Muscle layer of duodenum (tissue), 2 donors: Measurements from ENCODE around the gene ZBTB11.
"Not testable (repeated sequence)": the region's sequence is repeated elsewhere in the genome, so short reads cannot be mapped to it uniquely, and the experiment has no call there.

Experiments used
- H3K27ac ChIP-seq: one replicate; pipeline ENCODE4 v1.7.0; 2013; ENCODE audit warnings: mild to moderate bottlenecking, low read length
- H3K27me3 ChIP-seq: one replicate; pipeline ENCODE4 v1.7.0; 2013; ENCODE audit warnings: low read depth, mild to moderate bottlenecking, control low read depth, low read length
- H3K36me3 ChIP-seq, 2 donors: one replicate each; pipeline ENCODE4 v1.7.0; 2013; ENCODE audit warnings: low read length in 2 of 2, control low read depth in 1 of 2, mild to moderate bottlenecking in 1 of 2; ENCODE audit not compliant: insufficient read depth in 2 of 2, control insufficient read depth in 1 of 2
- H3K4me1 ChIP-seq, 2 donors: one replicate each; pipeline ENCODE4 v1.7.0; 2013; ENCODE audit warnings: low read length in 2 of 2, mild to moderate bottlenecking in 2 of 2, control low read depth in 1 of 2, moderate library complexity in 1 of 2; ENCODE audit not compliant: insufficient read depth in 2 of 2, control insufficient read depth in 1 of 2
- H3K4me3 ChIP-seq, 2 donors: one replicate each; pipeline ENCODE4 v1.7.0; 2013; ENCODE audit warnings: low read length in 2 of 2, low read depth in 1 of 2, mild to moderate bottlenecking in 1 of 2
- H3K9me3 ChIP-seq, 2 donors: one replicate each; pipeline ENCODE4 v1.7.0; 2013; ENCODE audit warnings: low read length in 2 of 2, control low read depth in 1 of 2, mild to moderate bottlenecking in 1 of 2; ENCODE audit not compliant: control insufficient read depth in 1 of 2
- donor health status: healthy.

Gene ZBTB11

DNA sequence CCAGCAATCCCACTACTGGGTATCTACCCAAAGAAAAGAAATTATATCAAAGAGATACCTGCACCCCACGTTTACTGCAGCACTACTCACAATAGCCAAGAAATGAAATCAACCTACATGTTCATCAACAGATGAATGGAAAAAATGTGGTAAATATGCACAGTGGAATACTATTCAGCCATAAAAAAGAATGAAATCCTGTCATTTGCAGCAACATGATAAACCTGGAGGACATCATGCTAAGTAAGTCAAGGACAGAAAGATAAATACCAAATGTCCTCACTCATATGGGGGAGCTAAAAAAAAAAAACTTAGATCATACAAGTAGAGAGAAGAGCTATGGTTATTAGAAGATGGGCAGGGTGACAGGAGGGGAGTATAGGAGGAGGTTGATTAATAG is 9.1 kb downstream of the ZBTB11 start:
- Histone ChIP-seq H3K4me3 (no peak overlapping the region), H3K27ac (no peak overlapping the region), H3K36me3 (peaks cover 26 to 51% of the 10 kb centered on the region in 2 donors), H3K4me1 (no peaks in the 10 kb centered on the region), H3K27me3 (no peaks in the 10 kb centered on the region), H3K9me3 (no peaks in the 10 kb centered on the region)

GRCh38 chr3:101667331-101667730 is 9.6 kb downstream of the ZBTB11 start:
- no peaks in the 10 kb centered on the region for H3K27me3 ChIP-seq
- H3K27ac ChIP-seq: no peak overlapping the region
- no peak overlapping the region for H3K4me3 ChIP-seq
- no peaks in the 10 kb centered on the region for H3K4me1 ChIP-seq
- H3K9me3 ChIP-seq: no peaks in the 10 kb centered on the region
- peaks cover 26 to 53% of the 10 kb centered on the region in 2 donors for H3K36me3 ChIP-seq

DNA sequence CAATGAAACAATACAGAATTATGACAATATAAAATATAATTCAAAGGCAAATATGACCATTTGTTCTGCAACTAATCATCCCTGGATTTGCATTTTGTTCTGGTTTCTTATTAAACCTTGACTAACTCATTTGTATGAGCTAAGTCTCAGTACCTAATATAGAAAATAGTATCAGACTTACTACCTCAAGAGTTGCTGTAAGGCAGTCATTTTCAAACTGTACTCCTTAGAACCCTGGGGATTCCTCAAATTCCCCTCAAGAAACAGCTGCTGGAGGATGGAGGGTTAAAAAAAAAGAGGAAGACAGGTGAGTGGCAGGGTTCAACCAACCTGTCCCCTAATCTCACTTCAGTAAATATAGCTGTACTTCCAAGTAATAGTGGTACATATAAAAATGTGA is 11.1 kb downstream of the ZBTB11 start:
- H3K27ac ChIP-seq: no peak overlapping the region
- no peak overlapping the region for H3K4me3 ChIP-seq
- no peaks in the 10 kb centered on the region for H3K9me3 ChIP-seq
- no peaks in the 10 kb centered on the region for H3K4me1 ChIP-seq
- H3K36me3 ChIP-seq: peaks cover 23 to 55% of the 10 kb centered on the region in 2 donors
- H3K27me3 ChIP-seq: no peaks in the 10 kb centered on the region

GRCh38 chr3:101665357-101665756 is 11.6 kb downstream of the ZBTB11 start:
- Histone ChIP-seq H3K4me3 (no peak overlapping the region), H3K36me3 (peaks cover 25 to 58% of the 10 kb centered on the region in 2 donors), H3K9me3 (no peaks in the 10 kb centered on the region), H3K4me1 (no peaks in the 10 kb centered on the region), H3K27me3 (no peaks in the 10 kb centered on the region), H3K27ac (no peak overlapping the region)

- Histone ChIP-seq H3K36me3 (peaks cover 42 to 74% of the 10 kb centered on the region in 2 donors), H3K27me3 (no peaks in the 10 kb centered on the region), H3K9me3 (no peaks in the 10 kb centered on the region)
Measured at GRCh38 chr3:101660714-101661113, 16.2 kb downstream of the ZBTB11 start.

GRCh38 chr3:101656651-101657050 is 20.3 kb downstream of the ZBTB11 start:
- H3K36me3 ChIP-seq: peaks cover 38 to 84% of the 10 kb centered on the region in 2 donors
- H3K4me1 ChIP-seq: no peaks in the 10 kb centered on the region
- H3K27ac ChIP-seq: no peak overlapping the region
- no peak overlapping the region for H3K4me3 ChIP-seq
- H3K27me3 ChIP-seq: no peaks in the 10 kb centered on the region
- no peaks in the 10 kb centered on the region for H3K9me3 ChIP-seq

More at GRCh38 chr3:101660714-101661113, 16.2 kb downstream of the ZBTB11 start:
- no peak overlapping the region for H3K4me3 ChIP-seq
- no peak overlapping the region for H3K27ac ChIP-seq
- H3K4me1 ChIP-seq: no peaks in the 10 kb centered on the region

DNA sequence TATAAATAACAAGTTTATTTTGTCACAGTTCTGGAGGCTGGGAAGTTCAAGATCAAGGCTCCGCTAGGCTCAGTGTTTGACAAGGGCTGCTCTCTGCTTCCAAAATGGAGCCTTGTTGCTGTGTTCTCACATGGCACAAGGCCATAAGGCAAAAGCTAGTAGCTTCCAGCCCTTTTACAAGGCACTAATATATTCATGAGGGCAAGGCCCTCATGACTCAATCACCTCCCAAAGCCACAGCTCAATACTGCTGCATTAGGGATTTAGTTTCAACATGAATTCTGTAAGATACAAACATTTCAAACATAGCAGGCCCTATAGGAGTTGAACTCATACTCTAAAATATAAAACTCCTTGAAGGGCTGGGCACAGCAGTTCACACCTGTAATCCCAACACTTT is 30.2 kb downstream of the ZBTB11 start:
- Histone ChIP-seq H3K4me3 (no peak overlapping the region), H3K9me3 (no peaks in the 10 kb centered on the region), H3K36me3 (peaks cover 26 to 35% of the 10 kb centered on the region in 2 donors), H3K27ac (no peak overlapping the region), H3K4me1 (no peaks in the 10 kb centered on the region), H3K27me3 (no peaks in the 10 kb centered on the region)

DNA sequence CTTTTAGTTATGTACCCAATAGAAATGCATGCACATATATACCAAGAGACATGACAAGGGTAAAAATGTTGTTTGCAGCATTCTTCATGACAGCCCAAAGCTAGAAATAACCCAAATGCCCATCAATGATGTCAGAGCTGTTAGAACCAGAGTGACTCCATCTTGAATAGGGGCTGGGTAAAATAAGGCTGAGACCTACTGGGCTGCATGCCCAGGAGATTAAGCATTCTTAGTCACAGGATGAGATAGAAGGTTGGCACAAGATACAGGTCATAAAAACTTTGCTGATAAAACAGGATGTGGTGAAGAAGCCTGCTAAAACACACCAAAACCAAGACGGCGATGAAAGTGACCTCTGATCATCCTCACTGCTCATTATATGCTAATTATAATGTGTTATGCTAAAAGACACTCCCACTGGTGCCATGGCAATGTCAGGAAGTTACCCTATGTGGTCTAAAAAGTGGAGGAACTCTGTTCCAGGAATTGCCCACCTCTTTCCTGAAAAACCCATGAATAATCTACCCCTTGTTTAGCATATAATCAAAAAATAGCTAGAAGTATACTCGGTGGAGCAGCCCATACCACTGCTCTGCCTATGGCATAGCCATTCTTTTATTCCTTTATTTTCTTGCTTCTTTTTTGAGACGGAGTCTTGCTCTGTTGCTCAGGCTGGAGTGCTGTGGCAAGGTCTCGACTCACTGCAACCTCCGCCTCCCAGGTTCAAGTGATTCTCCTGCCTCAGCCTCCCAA is 32.9 kb downstream of the ZBTB11 start:
- Histone ChIP-seq H3K4me3 (no peak overlapping the region), H3K27me3 (no peaks in the 10 kb centered on the region), H3K9me3 (no peaks in the 10 kb centered on the region), H3K36me3 (peaks cover 9 to 11% of the 10 kb centered on the region in 2 donors), H3K4me1 (no peaks in the 10 kb centered on the region), H3K27ac (no peak overlapping the region)

GRCh38 chr3:101643009-101643844 is 33.7 kb downstream of the ZBTB11 start:
- H3K36me3 ChIP-seq: peaks cover 3% of the 10 kb centered on the region in 2 donors
- no peak overlapping the region for H3K27ac ChIP-seq
- no peaks in the 10 kb centered on the region for H3K27me3 ChIP-seq
- H3K4me3 ChIP-seq: no peak overlapping the region
- no peaks in the 10 kb centered on the region for H3K4me1 ChIP-seq
- no peaks in the 10 kb centered on the region for H3K9me3 ChIP-seq

DNA sequence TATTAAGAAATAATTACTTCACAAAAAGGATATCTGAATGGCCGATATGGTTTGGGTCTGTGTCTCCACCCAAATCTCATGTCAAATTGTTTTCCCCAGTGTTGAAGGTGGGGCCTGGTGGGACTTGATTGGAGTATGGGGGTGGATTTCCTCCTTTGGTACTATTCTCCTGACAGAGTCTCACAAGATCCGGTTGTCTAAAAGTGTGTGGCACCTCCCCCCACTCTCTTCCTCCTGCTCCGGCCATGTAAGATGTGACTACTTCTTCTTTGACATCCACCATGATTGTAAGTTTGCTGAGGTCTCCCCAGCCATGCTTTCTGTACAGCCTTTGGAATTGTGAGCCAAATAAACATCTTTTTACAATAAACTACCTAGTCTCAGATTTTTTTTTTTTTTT is 34.5 kb downstream of the ZBTB11 start:
- Histone ChIP-seq H3K27ac (no peak overlapping the region), H3K9me3 (no peaks in the 10 kb centered on the region), H3K4me3 (no peak overlapping the region), H3K4me1 (no peaks in the 10 kb centered on the region), H3K27me3 (no peaks in the 10 kb centered on the region), H3K36me3 (no peaks in the 10 kb centered on the region)

- H3K27ac ChIP-seq, H3K36me3 ChIP-seq, H3K4me3 ChIP-seq, H3K9me3 ChIP-seq, H3K4me1 ChIP-seq, H3K27me3 ChIP-seq: not testable (repeated sequence)
Measured at GRCh38 chr3:101641397-101642115, 35.4 kb downstream of the ZBTB11 start.
